Measurements from ENCODE around the gene CHKA. TPM values are rescaled to one million over a fixed set of nuclear protein-coding genes. Genes with fewer than 3 reads are reported as not detected.

Gene CHKA
- polyA plus RNA-seq (2012; ENCODE audit: insufficient read length, low read depth) = 30.6 TPM

DNA sequence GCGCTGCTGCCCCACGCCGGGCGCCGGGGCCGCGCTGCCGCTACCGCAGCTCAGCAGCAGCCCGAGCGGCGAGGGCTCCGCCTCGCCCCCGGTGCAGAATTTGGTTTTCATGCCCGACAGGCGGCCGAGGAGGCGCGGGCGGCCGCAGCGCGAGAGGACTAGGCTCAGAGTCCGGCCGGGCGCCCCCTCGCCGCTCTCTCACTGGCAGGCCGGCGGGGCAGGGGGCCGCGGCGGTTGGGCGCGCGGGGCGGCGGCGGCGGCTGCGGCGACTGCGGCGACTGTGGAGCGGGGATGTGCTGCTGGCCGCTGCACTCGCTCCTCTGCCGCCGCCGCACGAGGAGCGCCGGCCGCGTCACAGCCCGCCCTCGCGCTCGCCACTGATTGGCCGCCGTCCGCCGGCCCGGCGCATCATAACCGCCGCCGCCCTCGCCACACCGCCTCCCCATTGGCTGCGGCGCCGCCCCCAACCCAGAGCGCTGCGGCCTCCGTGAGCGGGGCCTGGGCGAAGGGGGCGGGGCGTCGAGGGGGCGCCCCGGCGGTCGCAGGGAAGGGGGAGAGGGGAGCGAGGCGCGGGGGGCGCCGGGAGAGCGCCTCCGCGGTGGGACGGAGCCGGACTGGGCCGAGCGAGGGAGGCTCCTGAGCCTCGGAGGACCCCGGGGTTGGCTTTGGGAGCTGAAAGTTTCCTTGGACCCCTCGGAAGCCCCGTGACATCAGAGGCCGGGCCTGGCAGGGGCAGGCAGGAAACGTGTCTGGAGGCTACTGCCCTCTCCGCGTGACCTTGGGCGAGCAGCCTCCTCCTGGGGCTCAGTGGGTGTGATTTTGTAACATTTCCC, at the start of gene CHKA:
TSS of gene CHKA (minus strand) at position 322 of the 833 bp plus-strand sequence. CDS start at position 111, 211 bp downstream.
- TF ChIP-seq FOXP2 (optimal IDR thresholded peaks at IDR 0.05; ENCODE audit: borderline replicate concordance, extremely low read depth, extremely low read length, insufficient read depth) = peak; percentile 88
- TF ChIP-seq SIN3A (IDR thresholded peaks at IDR 0.05; ENCODE audit: borderline replicate concordance, insufficient read depth, low read length) = no peak; the same call in 1 of the 2 replicates
- TF ChIP-seq POLR2AphosphoS5 (IDR thresholded peaks at IDR 0.05; ENCODE audit: low read depth, low read length) = peak; percentile 54; the same call in 1 of the 2 replicates
- peak; percentile 86; the same call in 1 of the 2 replicates for TF ChIP-seq TAF1 (IDR thresholded peaks at IDR 0.05; ENCODE audit: borderline replicate concordance, insufficient read depth, low read length)
- TF ChIP-seq, protein P1, sequence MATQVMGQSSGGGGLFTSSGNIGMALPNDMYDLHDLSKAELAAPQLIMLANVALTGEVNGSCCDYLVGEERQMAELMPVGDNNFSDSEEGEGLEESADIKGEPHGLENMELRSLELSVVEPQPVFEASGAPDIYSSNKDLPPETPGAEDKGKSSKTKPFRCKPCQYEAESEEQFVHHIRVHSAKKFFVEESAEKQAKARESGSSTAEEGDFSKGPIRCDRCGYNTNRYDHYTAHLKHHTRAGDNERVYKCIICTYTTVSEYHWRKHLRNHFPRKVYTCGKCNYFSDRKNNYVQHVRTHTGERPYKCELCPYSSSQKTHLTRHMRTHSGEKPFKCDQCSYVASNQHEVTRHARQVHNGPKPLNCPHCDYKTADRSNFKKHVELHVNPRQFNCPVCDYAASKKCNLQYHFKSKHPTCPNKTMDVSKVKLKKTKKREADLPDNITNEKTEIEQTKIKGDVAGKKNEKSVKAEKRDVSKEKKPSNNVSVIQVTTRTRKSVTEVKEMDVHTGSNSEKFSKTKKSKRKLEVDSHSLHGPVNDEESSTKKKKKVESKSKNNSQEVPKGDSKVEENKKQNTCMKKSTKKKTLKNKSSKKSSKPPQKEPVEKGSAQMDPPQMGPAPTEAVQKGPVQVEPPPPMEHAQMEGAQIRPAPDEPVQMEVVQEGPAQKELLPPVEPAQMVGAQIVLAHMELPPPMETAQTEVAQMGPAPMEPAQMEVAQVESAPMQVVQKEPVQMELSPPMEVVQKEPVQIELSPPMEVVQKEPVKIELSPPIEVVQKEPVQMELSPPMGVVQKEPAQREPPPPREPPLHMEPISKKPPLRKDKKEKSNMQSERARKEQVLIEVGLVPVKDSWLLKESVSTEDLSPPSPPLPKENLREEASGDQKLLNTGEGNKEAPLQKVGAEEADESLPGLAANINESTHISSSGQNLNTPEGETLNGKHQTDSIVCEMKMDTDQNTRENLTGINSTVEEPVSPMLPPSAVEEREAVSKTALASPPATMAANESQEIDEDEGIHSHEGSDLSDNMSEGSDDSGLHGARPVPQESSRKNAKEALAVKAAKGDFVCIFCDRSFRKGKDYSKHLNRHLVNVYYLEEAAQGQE (IDR thresholded peaks at IDR 0.05; ENCODE audit: insufficient read depth in 1 of 2, low read depth in 2 of 2, low read length in 2 of 2) = no peak

DNA sequence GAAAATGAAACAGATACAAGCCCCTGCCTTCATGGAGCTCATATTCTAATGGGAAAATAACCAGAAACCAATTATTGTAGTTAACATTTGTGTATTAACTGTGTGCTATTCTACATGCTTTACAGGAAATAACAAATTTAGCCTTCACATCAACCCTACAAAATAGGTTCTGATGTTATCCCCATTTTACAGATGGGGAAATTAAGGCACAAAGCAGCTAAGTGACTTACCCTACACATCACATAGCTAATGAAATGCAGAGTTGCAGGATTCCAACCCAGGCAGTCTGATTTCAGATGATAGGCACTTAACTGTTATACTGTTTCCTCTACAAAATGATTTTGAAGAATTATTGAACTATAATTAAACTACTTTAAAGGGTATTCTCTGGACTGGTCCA, 48.3 kb upstream of the CHKA start:
- TF ChIP-seq POLR2AphosphoS5 (IDR thresholded peaks at IDR 0.05; ENCODE audit: low read depth, low read length) (no peak), TAF1 (IDR thresholded peaks at IDR 0.05; ENCODE audit: borderline replicate concordance, insufficient read depth, low read length) (no peak), FOXP2 (optimal IDR thresholded peaks at IDR 0.05; ENCODE audit: borderline replicate concordance, extremely low read depth, extremely low read length, insufficient read depth) (no peak), SIN3A (IDR thresholded peaks at IDR 0.05; ENCODE audit: borderline replicate concordance, insufficient read depth, low read length) (no peak)
- TF ChIP-seq, protein P1 (IDR thresholded peaks at IDR 0.05; ENCODE audit: insufficient read depth in 1 of 2, low read depth in 2 of 2, low read length in 2 of 2) = no peak

DNA sequence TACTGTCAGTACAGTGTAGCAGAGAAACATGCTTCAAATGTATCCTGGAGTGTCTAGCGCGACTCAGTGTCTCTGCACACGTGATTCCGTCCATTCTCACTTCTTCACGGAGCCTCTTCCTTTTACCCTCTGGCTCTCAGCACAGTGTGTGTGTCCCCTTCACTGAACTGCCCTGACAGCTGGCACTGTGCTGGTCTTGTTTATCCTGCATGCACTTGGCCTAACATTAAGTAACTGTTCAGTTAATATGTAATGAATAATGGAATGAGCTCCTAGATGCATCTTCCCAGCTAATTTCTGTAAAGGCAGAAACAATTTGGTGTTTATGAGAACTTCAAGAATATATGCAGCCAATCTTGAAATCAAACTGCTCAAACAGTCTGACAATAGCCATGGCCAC, 47.5 kb upstream of the CHKA start:
- no peak for TF ChIP-seq FOXP2 (optimal IDR thresholded peaks at IDR 0.05; ENCODE audit: borderline replicate concordance, extremely low read depth, extremely low read length, insufficient read depth)
- TF ChIP-seq, protein P1 (IDR thresholded peaks at IDR 0.05; ENCODE audit: insufficient read depth in 1 of 2, low read depth in 2 of 2, low read length in 2 of 2) = no peak
- TF ChIP-seq SIN3A (IDR thresholded peaks at IDR 0.05; ENCODE audit: borderline replicate concordance, insufficient read depth, low read length) = no peak
- TF ChIP-seq TAF1 (IDR thresholded peaks at IDR 0.05; ENCODE audit: borderline replicate concordance, insufficient read depth, low read length) = no peak
- no peak for TF ChIP-seq POLR2AphosphoS5 (IDR thresholded peaks at IDR 0.05; ENCODE audit: low read depth, low read length)

DNA sequence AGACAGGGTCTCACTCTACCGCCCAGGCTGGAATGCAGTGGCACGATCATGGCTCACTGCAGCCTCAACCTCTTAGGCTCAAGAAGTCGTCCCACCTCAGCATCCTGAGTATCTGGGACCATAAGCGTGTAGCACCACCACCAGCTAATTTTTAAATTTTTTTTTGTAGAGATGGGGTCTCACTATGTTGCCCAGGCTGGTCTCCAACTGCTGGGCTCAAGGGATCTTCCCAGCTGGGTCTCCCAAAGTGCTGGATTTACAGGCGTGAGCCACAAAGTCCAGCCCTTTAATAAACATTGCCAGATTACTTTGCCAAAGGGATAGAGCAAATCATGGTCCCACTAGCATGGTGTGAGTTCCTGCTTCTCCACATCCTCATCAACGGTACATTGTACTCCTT, 46.3 kb upstream of the CHKA start:
- no peak for TF ChIP-seq FOXP2 (optimal IDR thresholded peaks at IDR 0.05; ENCODE audit: borderline replicate concordance, extremely low read depth, extremely low read length, insufficient read depth)
- no peak for TF ChIP-seq TAF1 (IDR thresholded peaks at IDR 0.05; ENCODE audit: borderline replicate concordance, insufficient read depth, low read length)
- TF ChIP-seq, protein P1 (IDR thresholded peaks at IDR 0.05; ENCODE audit: insufficient read depth in 1 of 2, low read depth in 2 of 2, low read length in 2 of 2) = no peak
- no peak for TF ChIP-seq POLR2AphosphoS5 (IDR thresholded peaks at IDR 0.05; ENCODE audit: low read depth, low read length)
- TF ChIP-seq SIN3A (IDR thresholded peaks at IDR 0.05; ENCODE audit: borderline replicate concordance, insufficient read depth, low read length) = no peak
